GM18868 (cell line): Measurements from ENCODE around the gene ARPP19.
"Not testable (repeated sequence)": the region's sequence is repeated elsewhere in the genome, so short reads cannot be mapped to it uniquely, and the experiment has no call there.

Experiments used
- ATAC-seq: cut with Tn5 transposase; IDR thresholded peaks from one replicate; pipeline ENCODE4 v1.9.1; 2021; ENCODE audit warnings: mild to moderate bottlenecking, moderate library complexity; ENCODE audit not compliant: unreplicated experiment

Gene ARPP19

GRCh38 chr15:52551762-52552161 is 17.1 kb downstream of the ARPP19 start:
- ATAC-seq = no peak

DNA sequence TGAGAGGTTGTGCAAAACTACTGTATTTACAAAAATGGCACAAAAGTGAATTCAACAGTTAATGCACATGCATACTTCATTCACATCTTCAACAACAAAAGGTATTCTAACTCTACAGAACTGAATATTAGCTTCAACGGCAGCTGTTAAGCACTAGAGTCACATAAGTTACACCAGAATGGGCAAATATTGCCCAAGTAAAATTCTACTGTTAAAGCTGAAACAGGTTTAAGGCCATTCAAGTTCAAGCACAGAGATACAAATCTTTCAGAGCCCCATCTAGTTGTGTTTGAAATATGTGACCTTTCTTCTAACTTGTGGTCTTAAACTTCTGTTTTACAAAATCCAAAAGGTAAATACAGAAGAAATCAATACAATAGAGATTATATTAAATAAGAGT is 17.6 kb downstream of the ARPP19 start:
- not testable (repeated sequence) for ATAC-seq

DNA sequence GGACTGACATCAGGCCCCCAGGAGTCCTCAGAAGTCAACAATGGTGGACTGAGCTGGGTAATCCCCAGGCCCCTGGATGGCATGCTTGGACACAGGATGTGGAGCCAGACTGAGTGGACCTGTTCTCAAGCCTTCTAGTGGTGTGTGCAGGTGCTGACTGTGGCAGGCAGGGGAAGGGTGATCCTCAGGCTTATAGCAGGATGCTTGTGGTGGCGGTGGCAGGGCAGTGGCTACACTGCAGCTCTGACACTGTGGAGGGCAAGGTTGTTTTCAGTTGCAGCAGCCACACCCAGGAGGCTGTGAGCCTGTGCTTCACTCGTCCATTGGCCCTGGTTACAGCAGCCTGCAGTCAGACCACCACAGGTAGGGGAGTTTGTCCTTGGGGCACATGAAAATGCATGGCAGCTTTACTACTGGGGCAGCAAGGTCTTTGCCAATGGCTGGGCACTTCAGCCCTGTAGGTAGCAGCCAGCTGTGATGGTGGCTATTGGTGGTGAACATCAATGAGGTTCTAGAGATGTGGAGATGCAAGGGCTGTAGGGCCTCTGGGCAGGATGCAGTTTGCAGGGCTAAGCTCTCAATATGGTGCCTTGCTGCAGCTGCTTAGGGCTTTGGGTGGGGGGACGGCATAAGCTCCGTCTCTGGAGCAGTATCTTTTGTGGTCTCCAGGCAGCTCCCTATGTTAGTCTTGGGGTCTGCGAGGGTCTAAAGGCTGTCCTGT is 22.6 kb downstream of the ARPP19 start:
- ATAC-seq = no peak

- no peak for ATAC-seq
Observed at GRCh38 chr15:52540374-52541012, 28.3 kb downstream of the ARPP19 start.

- ATAC-seq = no peak
Observed at GRCh38 chr15:52537459-52537858, 31.4 kb downstream of the ARPP19 start.

DNA sequence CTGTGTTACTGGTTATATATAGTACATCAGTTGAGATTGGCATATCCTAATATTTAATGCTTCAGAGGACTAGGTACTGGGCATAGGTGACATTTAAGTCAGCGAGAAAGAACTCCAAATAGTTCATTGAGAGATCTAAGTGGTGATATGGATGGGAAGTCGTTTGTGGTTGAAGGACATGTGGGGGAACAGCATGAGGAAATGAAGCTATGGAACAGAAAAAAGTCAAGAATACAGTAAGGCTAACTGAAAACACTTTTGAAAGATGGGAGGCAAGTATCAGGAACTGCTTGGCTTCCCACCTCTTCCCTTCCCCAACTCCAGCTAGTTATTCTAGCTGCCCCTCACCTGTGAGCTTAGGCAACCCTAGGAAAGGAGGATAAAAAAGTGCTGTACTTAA is 36.4 kb downstream of the ARPP19 start:
- no peak for ATAC-seq

DNA sequence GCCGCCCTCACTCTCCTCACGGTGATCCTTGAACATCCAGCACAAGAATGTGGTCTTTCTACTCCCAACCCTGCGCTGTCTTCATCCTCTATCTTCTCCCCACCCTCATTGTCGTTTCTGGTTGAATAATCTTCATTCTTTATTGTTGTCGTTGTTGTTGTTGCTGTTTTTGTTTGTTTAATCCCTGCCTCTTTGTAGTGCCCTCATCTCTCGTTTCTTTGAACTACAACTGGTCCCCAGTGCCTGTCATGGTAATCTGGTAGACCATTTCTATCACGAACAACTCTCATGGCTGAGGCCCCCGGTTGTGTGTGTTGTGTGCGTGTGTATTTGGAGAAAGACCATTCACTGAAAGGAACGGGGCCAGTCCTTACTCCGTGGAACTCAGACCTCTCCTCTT is 38.9 kb downstream of the ARPP19 start:
- no peak for ATAC-seq

DNA sequence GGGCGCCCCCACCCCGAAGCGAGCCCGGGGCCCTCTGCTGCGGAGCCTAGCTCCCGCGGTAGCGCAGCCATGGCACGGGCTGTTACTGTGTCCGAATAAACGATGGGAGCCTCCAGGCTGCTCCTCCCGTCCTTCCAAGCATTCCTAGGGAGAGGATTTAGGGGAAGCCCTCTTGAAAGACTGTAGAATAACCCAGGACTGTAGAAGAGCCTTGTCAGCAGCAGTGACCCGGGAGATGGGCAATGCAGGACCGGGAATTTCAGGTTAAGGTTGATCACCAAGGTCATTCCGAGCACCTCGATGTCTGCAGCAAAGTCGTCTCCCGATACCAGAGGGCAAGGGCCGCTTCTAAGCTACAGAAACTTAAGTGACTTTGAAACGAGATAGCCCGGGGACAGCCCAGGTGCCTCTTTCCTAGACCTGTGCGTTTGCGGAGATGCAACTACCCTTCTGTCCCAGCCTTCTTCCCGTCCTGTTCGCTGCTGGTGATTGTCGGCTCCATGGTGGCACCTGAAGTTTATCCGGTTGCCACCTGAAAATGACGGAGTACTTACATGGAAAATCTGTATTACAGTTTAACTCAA is 39.4 kb downstream of the ARPP19 start:
- no peak for ATAC-seq

DNA sequence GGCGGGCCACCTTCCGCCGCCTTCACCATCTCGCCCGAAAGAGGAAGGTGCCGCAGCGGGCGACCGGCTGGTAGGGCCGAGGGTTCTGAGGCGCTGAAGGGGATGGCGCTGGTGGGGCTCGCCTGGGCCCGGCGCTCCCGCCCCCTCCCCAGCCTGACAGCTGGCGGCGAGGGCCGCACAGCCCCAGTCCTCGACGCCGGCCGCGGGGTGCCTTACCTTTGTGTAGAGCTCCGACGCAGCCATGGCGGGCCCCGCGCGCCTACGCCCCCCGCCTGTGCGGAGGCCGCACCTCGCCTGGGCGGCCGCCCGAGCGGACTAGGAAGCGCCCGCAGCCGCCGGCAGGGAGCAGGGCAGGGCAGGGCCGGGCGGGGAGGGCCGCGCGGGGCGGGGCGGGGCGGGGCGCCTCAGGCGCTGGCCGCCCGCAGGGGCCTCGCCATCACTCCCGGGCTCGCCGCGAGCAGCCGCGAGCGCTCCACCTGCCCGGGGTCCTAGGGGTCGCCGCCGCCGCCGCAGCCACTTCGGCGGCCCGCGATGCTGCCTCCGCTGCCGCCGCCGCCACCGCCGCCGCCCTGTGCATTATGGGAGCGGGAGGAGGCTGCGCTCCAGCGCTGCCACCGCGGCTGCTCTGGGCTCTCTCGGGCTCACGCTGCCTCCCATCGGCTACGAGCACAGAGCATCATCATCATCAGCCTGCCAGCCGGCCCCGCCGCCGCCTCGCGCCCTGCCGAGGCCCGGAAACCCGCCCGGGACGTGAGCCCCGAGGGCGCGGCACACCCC is 40.1 kb downstream of the ARPP19 start, which contains the start of gene MYO5A:
MYO5A (minus strand) TSS at position 317 of the 777 bp plus-strand sequence; CDS start at position 243, 74 bp downstream.
- peak; percentile 86 for ATAC-seq

DNA sequence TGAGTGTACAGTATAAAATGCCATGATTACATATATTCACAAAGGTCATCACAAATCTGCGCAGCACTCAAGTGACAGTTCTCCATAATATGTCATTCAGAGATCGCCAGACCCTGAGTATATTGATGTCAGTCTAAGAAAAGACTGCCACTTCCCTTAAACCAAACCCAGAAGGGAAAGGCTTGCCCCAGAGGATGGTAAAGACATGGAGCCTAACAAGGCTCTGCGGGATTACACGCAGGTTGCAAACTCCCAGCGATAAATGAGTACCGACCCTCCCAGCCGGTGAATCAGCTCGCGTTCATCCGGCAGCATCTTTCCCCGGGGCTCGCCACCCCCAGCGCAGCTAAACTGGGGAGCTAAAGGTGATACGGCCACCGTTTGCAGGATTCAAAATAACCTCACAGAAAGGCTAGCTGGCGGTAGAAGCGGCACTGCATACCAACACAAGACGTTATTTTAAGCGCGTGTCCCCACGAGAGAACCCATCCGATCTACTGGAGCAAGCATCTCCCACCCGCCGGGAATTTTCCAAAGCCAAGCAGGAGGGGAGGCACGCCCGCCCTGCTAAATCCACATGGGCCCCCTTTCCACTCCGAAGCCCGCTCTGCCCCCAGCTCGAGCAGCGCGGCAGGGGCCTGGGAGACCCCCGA is 40.8 kb downstream of the ARPP19 start:
- peak; percentile 3 for ATAC-seq

GRCh38 chr15:52527196-52527910 is 41.5 kb downstream of the ARPP19 start:
- ATAC-seq = no peak

- no peak for ATAC-seq
Observed at GRCh38 chr15:52524223-52525136, 44.4 kb downstream of the ARPP19 start.

DNA sequence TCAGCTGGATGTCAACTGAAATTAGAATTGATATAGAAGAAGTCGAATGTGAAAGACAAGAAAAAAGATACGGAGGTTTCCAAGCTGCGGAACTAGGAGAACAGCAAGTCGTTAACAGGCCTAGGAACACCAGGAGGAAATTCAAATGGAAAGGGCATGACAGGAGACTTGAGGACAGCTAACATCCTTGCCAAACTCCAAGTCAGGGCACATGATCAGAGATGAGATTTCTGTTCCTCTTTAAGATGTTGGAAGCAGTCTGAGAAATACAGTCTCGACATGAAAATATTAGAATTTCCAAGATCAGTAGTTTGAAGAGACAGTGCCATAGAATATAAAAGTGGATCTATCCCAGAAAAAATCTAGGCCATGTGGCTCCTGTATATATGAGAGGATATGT is 45.2 kb downstream of the ARPP19 start:
- no peak for ATAC-seq

DNA sequence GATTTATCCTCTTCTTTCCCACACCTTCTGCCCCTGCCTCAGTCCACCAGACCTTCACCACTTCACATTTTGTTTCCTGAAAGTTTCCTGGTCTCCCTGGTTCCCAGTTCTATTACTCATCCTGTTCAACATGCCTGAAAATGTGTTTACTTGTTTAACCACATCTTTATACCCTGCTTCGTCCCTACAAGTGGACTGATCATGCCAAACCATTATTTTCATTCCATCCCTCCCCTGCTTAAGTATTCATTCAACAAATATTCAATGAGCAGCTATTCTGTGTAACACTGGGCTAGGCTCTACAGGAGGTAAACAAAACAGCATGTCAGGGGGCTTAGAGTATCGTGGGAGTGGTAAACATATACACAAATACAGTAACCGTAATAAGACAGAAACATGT is 45.6 kb downstream of the ARPP19 start:
- ATAC-seq = no peak

DNA sequence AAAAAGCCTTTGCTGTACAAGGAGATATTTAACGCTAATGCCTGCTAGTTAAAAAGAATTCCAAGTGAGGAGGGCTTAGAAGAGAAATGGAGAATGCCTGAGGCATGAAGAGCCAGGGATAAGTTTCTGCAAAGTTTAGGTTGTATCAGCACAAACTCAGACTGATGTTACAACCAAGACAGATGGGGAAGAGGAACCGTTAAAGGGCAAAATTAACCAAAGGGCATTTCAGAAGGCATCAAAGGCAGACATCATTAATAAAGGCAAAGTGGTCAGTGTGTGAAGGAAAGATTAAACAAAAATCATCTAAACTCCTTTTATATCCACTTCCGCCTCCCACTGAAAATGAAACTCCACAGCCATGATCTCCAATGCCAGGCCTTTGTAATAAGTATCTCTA is 47.1 kb downstream of the ARPP19 start:
- no peak for ATAC-seq

GRCh38 chr15:52520421-52520820 is 48.4 kb downstream of the ARPP19 start:
- ATAC-seq = no peak

DNA sequence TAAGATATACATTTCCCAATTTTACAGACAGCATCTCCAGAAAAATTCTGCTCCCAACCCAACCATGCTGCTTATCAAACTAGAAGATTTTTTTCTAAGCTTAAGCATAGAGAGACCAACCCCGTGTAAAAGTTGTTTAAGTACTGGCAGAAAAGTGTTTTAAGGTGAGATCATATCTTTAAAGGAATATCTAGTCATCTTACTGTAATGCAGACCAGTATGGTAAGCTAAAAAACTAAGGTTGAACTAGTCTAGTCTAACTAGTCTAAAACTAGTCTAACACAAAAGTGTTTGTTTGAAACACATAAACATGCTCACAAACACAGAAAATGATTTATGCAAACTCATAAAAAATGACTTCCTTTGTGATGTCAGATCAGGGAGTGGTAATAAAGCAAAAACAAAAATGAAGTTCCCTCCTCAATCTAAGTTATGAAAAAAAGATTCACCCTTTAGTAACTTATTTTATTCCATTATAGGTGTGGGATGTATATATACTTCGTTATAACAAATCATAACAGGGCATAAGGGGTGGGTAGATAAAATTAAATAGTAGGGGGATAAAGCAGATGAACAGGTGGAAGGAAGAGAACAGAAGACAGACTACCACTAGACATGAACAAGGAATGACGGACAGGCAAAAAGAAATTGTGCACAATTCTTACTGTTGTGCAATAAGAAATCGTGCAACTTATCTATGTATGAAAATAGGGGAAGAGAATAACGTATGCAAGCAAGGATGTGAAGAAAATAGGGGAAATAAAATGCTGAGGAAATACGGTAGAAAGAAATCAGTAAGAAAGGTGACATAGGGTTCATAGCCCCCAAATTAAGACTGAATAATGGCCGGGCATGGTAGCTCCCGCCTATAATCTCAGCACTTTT is 50.1 kb downstream of the ARPP19 start:
- no peak for ATAC-seq

- ATAC-seq = no peak
Observed at GRCh38 chr15:52517014-52517413, 51.8 kb downstream of the ARPP19 start.
